ENCODE measurements around the gene IGSF21.

DNA sequence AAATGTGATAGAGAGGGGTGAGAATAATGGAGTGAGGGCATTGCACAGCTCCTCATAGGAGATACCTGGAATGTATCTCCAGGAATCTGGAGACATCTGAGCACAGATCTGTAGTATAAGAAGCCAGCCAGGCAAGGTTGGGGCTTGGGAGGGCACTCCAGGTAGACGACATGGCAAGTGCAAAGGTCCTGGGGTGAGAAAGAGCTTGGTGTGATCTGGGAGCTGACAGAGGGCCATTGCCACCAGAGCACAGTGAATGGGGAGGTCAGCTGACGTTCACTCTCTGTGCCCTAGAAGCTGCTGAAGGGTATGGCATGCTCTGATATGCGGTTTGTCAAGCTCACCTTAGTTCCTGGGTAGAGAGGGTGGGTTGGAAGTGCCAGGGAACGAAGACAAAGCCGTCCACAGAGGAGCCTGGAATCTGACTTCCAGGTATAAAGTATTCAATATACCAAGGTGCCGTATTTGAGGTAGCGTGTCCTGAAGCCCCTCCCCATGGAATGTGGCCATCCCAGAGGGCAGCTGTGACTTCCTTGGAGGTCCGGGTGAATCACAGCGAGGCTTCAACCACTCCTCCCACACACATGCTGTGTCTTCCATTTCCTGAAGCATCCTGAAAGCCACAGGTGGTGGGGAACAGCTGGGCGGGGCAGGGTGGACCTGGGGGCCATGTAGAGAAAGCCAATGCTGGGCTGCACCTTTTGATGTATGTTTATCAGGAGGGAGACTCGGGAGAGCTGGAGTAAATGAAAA lies 190.5 kb downstream of the IGSF21 start:
- TF ChIP-seq, protein P1, sequence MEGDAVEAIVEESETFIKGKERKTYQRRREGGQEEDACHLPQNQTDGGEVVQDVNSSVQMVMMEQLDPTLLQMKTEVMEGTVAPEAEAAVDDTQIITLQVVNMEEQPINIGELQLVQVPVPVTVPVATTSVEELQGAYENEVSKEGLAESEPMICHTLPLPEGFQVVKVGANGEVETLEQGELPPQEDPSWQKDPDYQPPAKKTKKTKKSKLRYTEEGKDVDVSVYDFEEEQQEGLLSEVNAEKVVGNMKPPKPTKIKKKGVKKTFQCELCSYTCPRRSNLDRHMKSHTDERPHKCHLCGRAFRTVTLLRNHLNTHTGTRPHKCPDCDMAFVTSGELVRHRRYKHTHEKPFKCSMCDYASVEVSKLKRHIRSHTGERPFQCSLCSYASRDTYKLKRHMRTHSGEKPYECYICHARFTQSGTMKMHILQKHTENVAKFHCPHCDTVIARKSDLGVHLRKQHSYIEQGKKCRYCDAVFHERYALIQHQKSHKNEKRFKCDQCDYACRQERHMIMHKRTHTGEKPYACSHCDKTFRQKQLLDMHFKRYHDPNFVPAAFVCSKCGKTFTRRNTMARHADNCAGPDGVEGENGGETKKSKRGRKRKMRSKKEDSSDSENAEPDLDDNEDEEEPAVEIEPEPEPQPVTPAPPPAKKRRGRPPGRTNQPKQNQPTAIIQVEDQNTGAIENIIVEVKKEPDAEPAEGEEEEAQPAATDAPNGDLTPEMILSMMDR (IDR thresholded peaks at IDR 0.05; ENCODE audit: low read length) = no peak
- TF ChIP-seq EZH2 (optimal IDR thresholded peaks at IDR 0.05; ENCODE audit: low read depth, low read length) = no peak
